K562 (cell line): Measurements from ENCODE around the gene LZTS3.

Experiments used
- BHLHE40 ChIP-seq: IDR thresholded peaks from 2 replicates; pipeline ENCODE4 v1.6.1; 2011; ENCODE audit warnings: low read length, improper control_type of control experiment
- BMI1 ChIP-seq: fragments of 150-350 bp; IDR thresholded peaks from 2 replicates; pipeline ENCODE4 v1.6.1; 2014; ENCODE audit warnings: low read length
- CEBPB ChIP-seq: fragments of 450-650 bp; IDR thresholded peaks from 2 replicates; pipeline ENCODE4 v1.6.1; 2016; ENCODE audit warnings: missing genetic modification characterization, missing compliant biosample characterization
- NCOR1 ChIP-seq: fragments of 450-650 bp; IDR thresholded peaks from 2 replicates; pipeline ENCODE4 v1.6.1; 2016; ENCODE audit warnings: mild to moderate bottlenecking, moderate library complexity
- POLR2A ChIP-seq: fragments of 450-650 bp; conservative IDR thresholded peaks from 2 replicates; pipeline ENCODE4 v1.6.1; 2016
- SIX5 ChIP-seq, 2 experiments: IDR thresholded peaks; 2 replicates each; pipeline ENCODE4 v1.6.1; 2011; ENCODE audit warnings: low read length in 2 of 2, borderline replicate concordance in 1 of 2, low read depth in 1 of 2, mild to moderate bottlenecking in 1 of 2, moderate library complexity in 1 of 2; ENCODE audit not compliant: insufficient read depth in 1 of 2
- TBP ChIP-seq: optimal IDR thresholded peaks from 2 replicates; pipeline ENCODE3; 2011; ENCODE audit warnings: low read depth, low read length, improper control_type of control experiment
- ZBTB8A ChIP-seq: fragments of 450-650 bp; IDR thresholded peaks from 2 replicates; pipeline ENCODE4 v1.6.1; 2018; ENCODE audit warnings: mild to moderate bottlenecking, moderate library complexity; ENCODE audit not compliant: partially characterized antibody
- ZNF24 ChIP-seq: fragments of 450-650 bp; IDR thresholded peaks from 2 replicates; pipeline ENCODE4 v1.6.1; 2016
- TF ChIP-seq, protein P1 (sequence below): fragments of 450-650 bp; formaldehyde crosslinking; IDR thresholded peaks from 2 replicates; pipeline ENCODE4 v1.4.0; 2022; ENCODE audit warnings: mild to moderate bottlenecking, moderate library complexity
- TF ChIP-seq, protein P2 (sequence below), 3 experiments: IDR thresholded peaks in 2 of 3; conservative IDR thresholded peaks in 1 of 3; 2 replicates each; pipeline ENCODE4 v1.5.1; 2011 to 2012; ENCODE audit warnings: low read length in 3 of 3, mild to moderate bottlenecking in 3 of 3, control low read depth in 2 of 3, improper control_type of control experiment in 1 of 3, inconsistent platforms in 1 of 3, low read depth in 1 of 3, mixed read lengths in 1 of 3, moderate library complexity in 1 of 3; ENCODE audit not compliant: insufficient read depth in 2 of 3
- TF ChIP-seq, protein P3 (sequence below): sonication (generic); formaldehyde crosslinking; IDR thresholded peaks from 2 replicates; pipeline ENCODE4 v1.8.0; 2022; ENCODE audit warnings: mild to moderate bottlenecking, missing genetic modification reagents
- TF ChIP-seq, protein P4 (sequence below), 2 experiments: fragments of 150-350 bp in 1 of 2; IDR thresholded peaks; 2 replicates each; pipeline ENCODE4 v1.6.1; 2012 to 2016; ENCODE audit warnings: low read depth in 2 of 2, low read length in 2 of 2, mild to moderate bottlenecking in 1 of 2, moderate library complexity in 1 of 2

DNA sequence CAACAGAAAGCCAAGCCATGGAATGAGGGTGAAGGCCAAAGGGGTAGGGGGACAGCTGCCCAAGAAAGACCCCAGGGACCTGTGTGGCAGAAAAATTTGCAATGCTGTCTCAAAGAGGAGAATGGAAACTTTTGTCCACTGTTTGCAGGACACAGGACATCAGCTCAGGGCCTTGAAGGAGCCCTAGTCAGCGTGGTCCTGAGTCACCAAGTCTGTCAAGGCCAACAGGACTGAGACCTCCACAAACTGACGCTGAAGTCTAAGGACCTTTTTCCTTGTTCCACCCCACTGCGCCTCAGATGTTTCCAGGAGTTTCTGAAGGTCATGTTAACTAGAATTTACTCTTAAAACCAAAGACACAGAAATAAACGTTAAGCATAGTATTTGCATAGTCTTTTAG lies 57.0 kb downstream of the LZTS3 start:
- TF ChIP-seq ZNF24 = no peak
- TF ChIP-seq, protein P1, sequence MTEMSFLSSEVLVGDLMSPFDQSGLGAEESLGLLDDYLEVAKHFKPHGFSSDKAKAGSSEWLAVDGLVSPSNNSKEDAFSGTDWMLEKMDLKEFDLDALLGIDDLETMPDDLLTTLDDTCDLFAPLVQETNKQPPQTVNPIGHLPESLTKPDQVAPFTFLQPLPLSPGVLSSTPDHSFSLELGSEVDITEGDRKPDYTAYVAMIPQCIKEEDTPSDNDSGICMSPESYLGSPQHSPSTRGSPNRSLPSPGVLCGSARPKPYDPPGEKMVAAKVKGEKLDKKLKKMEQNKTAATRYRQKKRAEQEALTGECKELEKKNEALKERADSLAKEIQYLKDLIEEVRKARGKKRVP (CRISPR knock-in tag) = no peak
- TF ChIP-seq, protein P2, sequence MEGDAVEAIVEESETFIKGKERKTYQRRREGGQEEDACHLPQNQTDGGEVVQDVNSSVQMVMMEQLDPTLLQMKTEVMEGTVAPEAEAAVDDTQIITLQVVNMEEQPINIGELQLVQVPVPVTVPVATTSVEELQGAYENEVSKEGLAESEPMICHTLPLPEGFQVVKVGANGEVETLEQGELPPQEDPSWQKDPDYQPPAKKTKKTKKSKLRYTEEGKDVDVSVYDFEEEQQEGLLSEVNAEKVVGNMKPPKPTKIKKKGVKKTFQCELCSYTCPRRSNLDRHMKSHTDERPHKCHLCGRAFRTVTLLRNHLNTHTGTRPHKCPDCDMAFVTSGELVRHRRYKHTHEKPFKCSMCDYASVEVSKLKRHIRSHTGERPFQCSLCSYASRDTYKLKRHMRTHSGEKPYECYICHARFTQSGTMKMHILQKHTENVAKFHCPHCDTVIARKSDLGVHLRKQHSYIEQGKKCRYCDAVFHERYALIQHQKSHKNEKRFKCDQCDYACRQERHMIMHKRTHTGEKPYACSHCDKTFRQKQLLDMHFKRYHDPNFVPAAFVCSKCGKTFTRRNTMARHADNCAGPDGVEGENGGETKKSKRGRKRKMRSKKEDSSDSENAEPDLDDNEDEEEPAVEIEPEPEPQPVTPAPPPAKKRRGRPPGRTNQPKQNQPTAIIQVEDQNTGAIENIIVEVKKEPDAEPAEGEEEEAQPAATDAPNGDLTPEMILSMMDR (IDR thresholded peaks at IDR 0.05 in 2 of 3, conservative IDR thresholded peaks at IDR 0.05 in 1 of 3; ENCODE audit: insufficient read depth in 2 of 3, low read depth in 1 of 3, low read length in 3 of 3) = no peak
- no peak for TF ChIP-seq CEBPB (tag)
- TF ChIP-seq, protein P3, sequence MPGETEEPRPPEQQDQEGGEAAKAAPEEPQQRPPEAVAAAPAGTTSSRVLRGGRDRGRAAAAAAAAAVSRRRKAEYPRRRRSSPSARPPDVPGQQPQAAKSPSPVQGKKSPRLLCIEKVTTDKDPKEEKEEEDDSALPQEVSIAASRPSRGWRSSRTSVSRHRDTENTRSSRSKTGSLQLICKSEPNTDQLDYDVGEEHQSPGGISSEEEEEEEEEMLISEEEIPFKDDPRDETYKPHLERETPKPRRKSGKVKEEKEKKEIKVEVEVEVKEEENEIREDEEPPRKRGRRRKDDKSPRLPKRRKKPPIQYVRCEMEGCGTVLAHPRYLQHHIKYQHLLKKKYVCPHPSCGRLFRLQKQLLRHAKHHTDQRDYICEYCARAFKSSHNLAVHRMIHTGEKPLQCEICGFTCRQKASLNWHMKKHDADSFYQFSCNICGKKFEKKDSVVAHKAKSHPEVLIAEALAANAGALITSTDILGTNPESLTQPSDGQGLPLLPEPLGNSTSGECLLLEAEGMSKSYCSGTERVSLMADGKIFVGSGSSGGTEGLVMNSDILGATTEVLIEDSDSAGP (CRISPR knock-in tag) = no peak
- TF ChIP-seq SIX5 (IDR thresholded peaks at IDR 0.05; ENCODE audit: borderline replicate concordance in 1 of 2, insufficient read depth in 1 of 2, low read depth in 1 of 2, low read length in 2 of 2) = no peak
- TF ChIP-seq BMI1 = no peak
- TF ChIP-seq BHLHE40 = no peak
- TF ChIP-seq, protein P4, sequence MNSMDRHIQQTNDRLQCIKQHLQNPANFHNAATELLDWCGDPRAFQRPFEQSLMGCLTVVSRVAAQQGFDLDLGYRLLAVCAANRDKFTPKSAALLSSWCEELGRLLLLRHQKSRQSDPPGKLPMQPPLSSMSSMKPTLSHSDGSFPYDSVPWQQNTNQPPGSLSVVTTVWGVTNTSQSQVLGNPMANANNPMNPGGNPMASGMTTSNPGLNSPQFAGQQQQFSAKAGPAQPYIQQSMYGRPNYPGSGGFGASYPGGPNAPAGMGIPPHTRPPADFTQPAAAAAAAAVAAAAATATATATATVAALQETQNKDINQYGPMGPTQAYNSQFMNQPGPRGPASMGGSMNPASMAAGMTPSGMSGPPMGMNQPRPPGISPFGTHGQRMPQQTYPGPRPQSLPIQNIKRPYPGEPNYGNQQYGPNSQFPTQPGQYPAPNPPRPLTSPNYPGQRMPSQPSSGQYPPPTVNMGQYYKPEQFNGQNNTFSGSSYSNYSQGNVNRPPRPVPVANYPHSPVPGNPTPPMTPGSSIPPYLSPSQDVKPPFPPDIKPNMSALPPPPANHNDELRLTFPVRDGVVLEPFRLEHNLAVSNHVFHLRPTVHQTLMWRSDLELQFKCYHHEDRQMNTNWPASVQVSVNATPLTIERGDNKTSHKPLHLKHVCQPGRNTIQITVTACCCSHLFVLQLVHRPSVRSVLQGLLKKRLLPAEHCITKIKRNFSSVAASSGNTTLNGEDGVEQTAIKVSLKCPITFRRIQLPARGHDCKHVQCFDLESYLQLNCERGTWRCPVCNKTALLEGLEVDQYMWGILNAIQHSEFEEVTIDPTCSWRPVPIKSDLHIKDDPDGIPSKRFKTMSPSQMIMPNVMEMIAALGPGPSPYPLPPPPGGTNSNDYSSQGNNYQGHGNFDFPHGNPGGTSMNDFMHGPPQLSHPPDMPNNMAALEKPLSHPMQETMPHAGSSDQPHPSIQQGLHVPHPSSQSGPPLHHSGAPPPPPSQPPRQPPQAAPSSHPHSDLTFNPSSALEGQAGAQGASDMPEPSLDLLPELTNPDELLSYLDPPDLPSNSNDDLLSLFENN (IDR thresholded peaks at IDR 0.05; ENCODE audit: low read depth in 2 of 2, low read length in 2 of 2) = no peak
- no peak for TF ChIP-seq NCOR1
- no peak for TF ChIP-seq TBP
- no peak for TF ChIP-seq POLR2A
- no peak for TF ChIP-seq ZBTB8A
